ENCODE data around the gene RCHY1.

Gene RCHY1

DNA sequence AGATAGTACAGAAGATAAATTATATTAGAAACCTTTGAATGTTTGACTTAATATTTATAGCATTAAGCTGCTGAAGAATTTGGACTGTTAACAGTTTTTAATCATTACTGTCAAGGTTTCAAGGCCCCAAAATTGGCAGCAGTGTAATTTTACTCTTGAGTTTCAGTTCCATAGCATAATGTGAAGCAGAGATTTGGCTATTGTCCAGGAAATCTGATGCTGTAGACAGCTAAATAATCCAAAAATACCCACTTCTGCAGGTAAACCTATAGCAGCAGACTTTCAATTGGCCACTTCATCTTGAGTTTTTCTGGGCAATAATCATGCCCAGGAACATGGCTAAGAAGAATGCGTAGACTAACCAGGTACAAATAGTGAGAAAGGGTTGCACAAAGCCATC, 85.0 kb downstream of the RCHY1 start:
- no peak for DNase-seq
